ENCODE data around the gene TRIM66.

DNA sequence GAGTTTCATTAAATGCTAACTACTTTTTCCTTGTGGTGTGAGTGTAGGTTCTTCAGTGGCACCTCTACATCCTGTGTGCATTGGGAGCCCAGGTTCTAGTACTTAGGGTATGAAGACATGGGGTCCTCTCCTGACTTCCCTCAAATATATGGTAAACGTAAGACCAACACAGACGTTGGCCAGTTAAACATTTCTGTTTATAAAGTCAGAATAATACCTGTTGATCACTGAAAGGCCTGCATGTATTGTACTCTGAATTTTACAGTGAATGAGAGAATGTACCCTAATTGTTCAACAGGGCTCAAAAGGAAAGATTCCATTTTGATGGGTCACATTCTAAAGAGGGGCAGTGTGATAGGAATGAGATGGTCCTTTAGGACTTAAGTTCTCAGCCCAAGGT is 3.4 kb upstream of the TRIM66 start:
- TF ChIP-seq POLR2A (IDR thresholded peaks at IDR 0.05; ENCODE audit: low read depth, low read length) (no peak), CEBPB (IDR thresholded peaks at IDR 0.05; ENCODE audit: borderline replicate concordance in 1 of 2, low read depth in 2 of 2, low read length in 2 of 2) (no peak), RAD21 (IDR thresholded peaks at IDR 0.05; ENCODE audit: insufficient read depth, low read depth, low read length) (no peak), HDAC6 (IDR thresholded peaks at IDR 0.05; ENCODE audit: unreplicated experiment) (no peak), EZH2 (IDR thresholded peaks at IDR 0.05; ENCODE audit: borderline replicate concordance, control insufficient read depth, low read depth, low read length) (no peak)
- TF ChIP-seq, protein P1, sequence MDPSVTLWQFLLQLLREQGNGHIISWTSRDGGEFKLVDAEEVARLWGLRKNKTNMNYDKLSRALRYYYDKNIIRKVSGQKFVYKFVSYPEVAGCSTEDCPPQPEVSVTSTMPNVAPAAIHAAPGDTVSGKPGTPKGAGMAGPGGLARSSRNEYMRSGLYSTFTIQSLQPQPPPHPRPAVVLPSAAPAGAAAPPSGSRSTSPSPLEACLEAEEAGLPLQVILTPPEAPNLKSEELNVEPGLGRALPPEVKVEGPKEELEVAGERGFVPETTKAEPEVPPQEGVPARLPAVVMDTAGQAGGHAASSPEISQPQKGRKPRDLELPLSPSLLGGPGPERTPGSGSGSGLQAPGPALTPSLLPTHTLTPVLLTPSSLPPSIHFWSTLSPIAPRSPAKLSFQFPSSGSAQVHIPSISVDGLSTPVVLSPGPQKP (IDR thresholded peaks at IDR 0.05; ENCODE audit: low read depth, low read length): no peak
- TF ChIP-seq, protein P2, sequence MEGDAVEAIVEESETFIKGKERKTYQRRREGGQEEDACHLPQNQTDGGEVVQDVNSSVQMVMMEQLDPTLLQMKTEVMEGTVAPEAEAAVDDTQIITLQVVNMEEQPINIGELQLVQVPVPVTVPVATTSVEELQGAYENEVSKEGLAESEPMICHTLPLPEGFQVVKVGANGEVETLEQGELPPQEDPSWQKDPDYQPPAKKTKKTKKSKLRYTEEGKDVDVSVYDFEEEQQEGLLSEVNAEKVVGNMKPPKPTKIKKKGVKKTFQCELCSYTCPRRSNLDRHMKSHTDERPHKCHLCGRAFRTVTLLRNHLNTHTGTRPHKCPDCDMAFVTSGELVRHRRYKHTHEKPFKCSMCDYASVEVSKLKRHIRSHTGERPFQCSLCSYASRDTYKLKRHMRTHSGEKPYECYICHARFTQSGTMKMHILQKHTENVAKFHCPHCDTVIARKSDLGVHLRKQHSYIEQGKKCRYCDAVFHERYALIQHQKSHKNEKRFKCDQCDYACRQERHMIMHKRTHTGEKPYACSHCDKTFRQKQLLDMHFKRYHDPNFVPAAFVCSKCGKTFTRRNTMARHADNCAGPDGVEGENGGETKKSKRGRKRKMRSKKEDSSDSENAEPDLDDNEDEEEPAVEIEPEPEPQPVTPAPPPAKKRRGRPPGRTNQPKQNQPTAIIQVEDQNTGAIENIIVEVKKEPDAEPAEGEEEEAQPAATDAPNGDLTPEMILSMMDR (IDR thresholded peaks at IDR 0.05 in 2 of 3, conservative IDR thresholded peaks at IDR 0.05 in 1 of 3; ENCODE audit: control insufficient read depth in 2 of 3, extremely low read depth in 1 of 3, insufficient read depth in 1 of 3, low read depth in 3 of 3, low read length in 3 of 3): no peak
- TF ChIP-seq, protein P3, sequence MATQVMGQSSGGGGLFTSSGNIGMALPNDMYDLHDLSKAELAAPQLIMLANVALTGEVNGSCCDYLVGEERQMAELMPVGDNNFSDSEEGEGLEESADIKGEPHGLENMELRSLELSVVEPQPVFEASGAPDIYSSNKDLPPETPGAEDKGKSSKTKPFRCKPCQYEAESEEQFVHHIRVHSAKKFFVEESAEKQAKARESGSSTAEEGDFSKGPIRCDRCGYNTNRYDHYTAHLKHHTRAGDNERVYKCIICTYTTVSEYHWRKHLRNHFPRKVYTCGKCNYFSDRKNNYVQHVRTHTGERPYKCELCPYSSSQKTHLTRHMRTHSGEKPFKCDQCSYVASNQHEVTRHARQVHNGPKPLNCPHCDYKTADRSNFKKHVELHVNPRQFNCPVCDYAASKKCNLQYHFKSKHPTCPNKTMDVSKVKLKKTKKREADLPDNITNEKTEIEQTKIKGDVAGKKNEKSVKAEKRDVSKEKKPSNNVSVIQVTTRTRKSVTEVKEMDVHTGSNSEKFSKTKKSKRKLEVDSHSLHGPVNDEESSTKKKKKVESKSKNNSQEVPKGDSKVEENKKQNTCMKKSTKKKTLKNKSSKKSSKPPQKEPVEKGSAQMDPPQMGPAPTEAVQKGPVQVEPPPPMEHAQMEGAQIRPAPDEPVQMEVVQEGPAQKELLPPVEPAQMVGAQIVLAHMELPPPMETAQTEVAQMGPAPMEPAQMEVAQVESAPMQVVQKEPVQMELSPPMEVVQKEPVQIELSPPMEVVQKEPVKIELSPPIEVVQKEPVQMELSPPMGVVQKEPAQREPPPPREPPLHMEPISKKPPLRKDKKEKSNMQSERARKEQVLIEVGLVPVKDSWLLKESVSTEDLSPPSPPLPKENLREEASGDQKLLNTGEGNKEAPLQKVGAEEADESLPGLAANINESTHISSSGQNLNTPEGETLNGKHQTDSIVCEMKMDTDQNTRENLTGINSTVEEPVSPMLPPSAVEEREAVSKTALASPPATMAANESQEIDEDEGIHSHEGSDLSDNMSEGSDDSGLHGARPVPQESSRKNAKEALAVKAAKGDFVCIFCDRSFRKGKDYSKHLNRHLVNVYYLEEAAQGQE (IDR thresholded peaks at IDR 0.05; ENCODE audit: low read depth, low read length): no peak
- TF ChIP-seq, protein P4, sequence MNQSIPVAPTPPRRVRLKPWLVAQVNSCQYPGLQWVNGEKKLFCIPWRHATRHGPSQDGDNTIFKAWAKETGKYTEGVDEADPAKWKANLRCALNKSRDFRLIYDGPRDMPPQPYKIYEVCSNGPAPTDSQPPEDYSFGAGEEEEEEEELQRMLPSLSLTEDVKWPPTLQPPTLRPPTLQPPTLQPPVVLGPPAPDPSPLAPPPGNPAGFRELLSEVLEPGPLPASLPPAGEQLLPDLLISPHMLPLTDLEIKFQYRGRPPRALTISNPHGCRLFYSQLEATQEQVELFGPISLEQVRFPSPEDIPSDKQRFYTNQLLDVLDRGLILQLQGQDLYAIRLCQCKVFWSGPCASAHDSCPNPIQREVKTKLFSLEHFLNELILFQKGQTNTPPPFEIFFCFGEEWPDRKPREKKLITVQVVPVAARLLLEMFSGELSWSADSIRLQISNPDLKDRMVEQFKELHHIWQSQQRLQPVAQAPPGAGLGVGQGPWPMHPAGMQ (IDR thresholded peaks at IDR 0.05; ENCODE audit: borderline replicate concordance): no peak
- TF ChIP-seq, protein P5, sequence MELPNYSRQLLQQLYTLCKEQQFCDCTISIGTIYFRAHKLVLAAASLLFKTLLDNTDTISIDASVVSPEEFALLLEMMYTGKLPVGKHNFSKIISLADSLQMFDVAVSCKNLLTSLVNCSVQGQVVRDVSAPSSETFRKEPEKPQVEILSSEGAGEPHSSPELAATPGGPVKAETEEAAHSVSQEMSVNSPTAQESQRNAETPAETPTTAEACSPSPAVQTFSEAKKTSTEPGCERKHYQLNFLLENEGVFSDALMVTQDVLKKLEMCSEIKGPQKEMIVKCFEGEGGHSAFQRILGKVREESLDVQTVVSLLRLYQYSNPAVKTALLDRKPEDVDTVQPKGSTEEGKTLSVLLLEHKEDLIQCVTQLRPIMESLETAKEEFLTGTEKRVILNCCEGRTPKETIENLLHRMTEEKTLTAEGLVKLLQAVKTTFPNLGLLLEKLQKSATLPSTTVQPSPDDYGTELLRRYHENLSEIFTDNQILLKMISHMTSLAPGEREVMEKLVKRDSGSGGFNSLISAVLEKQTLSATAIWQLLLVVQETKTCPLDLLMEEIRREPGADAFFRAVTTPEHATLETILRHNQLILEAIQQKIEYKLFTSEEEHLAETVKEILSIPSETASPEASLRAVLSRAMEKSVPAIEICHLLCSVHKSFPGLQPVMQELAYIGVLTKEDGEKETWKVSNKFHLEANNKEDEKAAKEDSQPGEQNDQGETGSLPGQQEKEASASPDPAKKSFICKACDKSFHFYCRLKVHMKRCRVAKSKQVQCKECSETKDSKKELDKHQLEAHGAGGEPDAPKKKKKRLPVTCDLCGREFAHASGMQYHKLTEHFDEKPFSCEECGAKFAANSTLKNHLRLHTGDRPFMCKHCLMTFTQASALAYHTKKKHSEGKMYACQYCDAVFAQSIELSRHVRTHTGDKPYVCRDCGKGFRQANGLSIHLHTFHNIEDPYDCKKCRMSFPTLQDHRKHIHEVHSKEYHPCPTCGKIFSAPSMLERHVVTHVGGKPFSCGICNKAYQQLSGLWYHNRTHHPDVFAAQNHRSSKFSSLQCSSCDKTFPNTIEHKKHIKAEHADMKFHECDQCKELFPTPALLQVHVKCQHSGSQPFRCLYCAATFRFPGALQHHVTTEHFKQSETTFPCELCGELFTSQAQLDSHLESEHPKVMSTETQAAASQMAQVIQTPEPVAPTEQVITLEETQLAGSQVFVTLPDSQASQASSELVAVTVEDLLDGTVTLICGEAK (IDR thresholded peaks at IDR 0.05; ENCODE audit: borderline replicate concordance): no peak
- TF ChIP-seq, protein P6, sequence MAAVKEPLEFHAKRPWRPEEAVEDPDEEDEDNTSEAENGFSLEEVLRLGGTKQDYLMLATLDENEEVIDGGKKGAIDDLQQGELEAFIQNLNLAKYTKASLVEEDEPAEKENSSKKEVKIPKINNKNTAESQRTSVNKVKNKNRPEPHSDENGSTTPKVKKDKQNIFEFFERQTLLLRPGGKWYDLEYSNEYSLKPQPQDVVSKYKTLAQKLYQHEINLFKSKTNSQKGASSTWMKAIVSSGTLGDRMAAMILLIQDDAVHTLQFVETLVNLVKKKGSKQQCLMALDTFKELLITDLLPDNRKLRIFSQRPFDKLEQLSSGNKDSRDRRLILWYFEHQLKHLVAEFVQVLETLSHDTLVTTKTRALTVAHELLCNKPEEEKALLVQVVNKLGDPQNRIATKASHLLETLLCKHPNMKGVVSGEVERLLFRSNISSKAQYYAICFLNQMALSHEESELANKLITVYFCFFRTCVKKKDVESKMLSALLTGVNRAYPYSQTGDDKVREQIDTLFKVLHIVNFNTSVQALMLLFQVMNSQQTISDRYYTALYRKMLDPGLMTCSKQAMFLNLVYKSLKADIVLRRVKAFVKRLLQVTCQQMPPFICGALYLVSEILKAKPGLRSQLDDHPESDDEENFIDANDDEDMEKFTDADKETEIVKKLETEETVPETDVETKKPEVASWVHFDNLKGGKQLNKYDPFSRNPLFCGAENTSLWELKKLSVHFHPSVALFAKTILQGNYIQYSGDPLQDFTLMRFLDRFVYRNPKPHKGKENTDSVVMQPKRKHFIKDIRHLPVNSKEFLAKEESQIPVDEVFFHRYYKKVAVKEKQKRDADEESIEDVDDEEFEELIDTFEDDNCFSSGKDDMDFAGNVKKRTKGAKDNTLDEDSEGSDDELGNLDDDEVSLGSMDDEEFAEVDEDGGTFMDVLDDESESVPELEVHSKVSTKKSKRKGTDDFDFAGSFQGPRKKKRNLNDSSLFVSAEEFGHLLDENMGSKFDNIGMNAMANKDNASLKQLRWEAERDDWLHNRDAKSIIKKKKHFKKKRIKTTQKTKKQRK (IDR thresholded peaks at IDR 0.05; ENCODE audit: low read depth, low read length): no peak

All from GM12878 (cell line).